Endodermal cell (in vitro differentiated cells): ENCODE results near the gene EXOSC10. TPM values are rescaled to one million over a fixed set of nuclear protein-coding genes. Genes with fewer than 3 reads are reported as not detected.
A peak's percentile ranks its signal among the peaks of the same experiment; 100 is the strongest.

Experiments used
- DNase-seq: peaks from one replicate; pipeline ENCODE4 v3.0.0-alpha.2; 2017
- H3K27ac ChIP-seq: 2 replicates; pipeline ENCODE4 v1.5.1; 2013; ENCODE audit warnings: mild to moderate bottlenecking, low read depth, low read length, moderate library complexity
- H3K27me3 ChIP-seq: 2 replicates; pipeline ENCODE4 v1.6.1; 2013; ENCODE audit warnings: mild to moderate bottlenecking, low read length, moderate library complexity; ENCODE audit not compliant: insufficient read depth, control insufficient read depth, poor library complexity, severe bottlenecking
- H3K36me3 ChIP-seq: 2 replicates; pipeline ENCODE4 v1.7.0; 2013; ENCODE audit warnings: mild to moderate bottlenecking, low read length, moderate library complexity; ENCODE audit not compliant: control insufficient read depth, insufficient read depth
- H3K4me1 ChIP-seq: one replicate; pipeline ENCODE4 v1.7.0; 2013; ENCODE audit warnings: low read length; ENCODE audit not compliant: control insufficient read depth, insufficient read depth
- H3K4me3 ChIP-seq: 2 replicates; pipeline ENCODE4 v1.5.1; 2013; ENCODE audit warnings: mild to moderate bottlenecking, low read length, moderate library complexity
- H3K9ac ChIP-seq: 2 replicates; pipeline ENCODE4 v1.6.1; 2013; ENCODE audit warnings: mild to moderate bottlenecking, low read length, moderate library complexity; ENCODE audit not compliant: poor library complexity, severe bottlenecking; ENCODE audit errors: extremely low read depth
- H3K9me3 ChIP-seq: 2 replicates; pipeline ENCODE4 v1.6.1; 2013; ENCODE audit warnings: mild to moderate bottlenecking, low read length, moderate library complexity; ENCODE audit not compliant: control insufficient read depth
- H3K27ac Mint-ChIP-seq: 2 replicates; pipeline ENCODE4 v1.8.0; 2020; ENCODE audit warnings: mixed read lengths
- H3K27me3 Mint-ChIP-seq: 2 replicates; pipeline ENCODE4 v1.8.0; 2021; ENCODE audit warnings: mild to moderate bottlenecking, mixed read lengths; ENCODE audit not compliant: insufficient read depth
- H3K36me3 Mint-ChIP-seq: 2 replicates; pipeline ENCODE4 v1.8.0; 2020; ENCODE audit warnings: low read depth, mixed read lengths
- H3K4me1 Mint-ChIP-seq: 2 replicates; pipeline ENCODE4 v1.8.0; 2020; ENCODE audit warnings: mixed read lengths
- H3K4me3 Mint-ChIP-seq: 2 replicates; pipeline ENCODE4 v1.8.0; 2020; ENCODE audit warnings: mild to moderate bottlenecking, moderate library complexity, mixed read lengths
- H3K9me3 Mint-ChIP-seq: 2 replicates; pipeline ENCODE4 v1.8.0; 2020; ENCODE audit warnings: mild to moderate bottlenecking, mixed read lengths
- CTCF ChIP-seq: fragments of 200-600 bp; sonication (generic); conservative IDR thresholded peaks from 2 replicates; pipeline ENCODE4 v1.5.0; 2021; ENCODE audit warnings: antibody characterized with exemption, mild to moderate bottlenecking
- WGBS, 2 experiments: methylation state at CpG; one replicate each; pipeline versions ENCODE4 v1.1.5 to v1.1.7; 2013; ENCODE audit warnings: missing lambda C conversion rate in 2 of 2, mixed read lengths in 1 of 2; ENCODE audit not compliant: insufficient coverage in 1 of 2, insufficient read length in 1 of 2; 5-methylcytosine and 5-hydroxymethylcytosine counted together
- long read RNA-seq, 4 experiments: library from polyadenylated mRNA in 2 of 4; library from RNA in 1 of 4; library from capped mRNA in 1 of 4; stranded (forward) in 3 of 4; unstranded in 1 of 4; transcript quantifications; one replicate each; pipeline ENCODE4 v2.0.0, GENCODE V29; 2020 to 2021; ENCODE audit warnings: inconsistent platforms in 1 of 4
- polyA plus RNA-seq, 2 experiments: library from polyadenylated mRNA; stranded (reverse); fragments of 50-300 nt; gene quantifications; one replicate each; pipeline ENCODE4 v1.2.3, GENCODE V29; 2013
- total RNA-seq, 2 donors: library from RNA; stranded (reverse); fragmentation: NEBNext Ultra II Directional in 1 of 2; extraction: Animal tissue kit (Norgen Biotek cat#: 25700) in 1 of 2; gene quantifications; 2 replicates in 1 of 2; 3 replicates in 1 of 2; pipeline ENCODE4 v1.2.1, GENCODE V29; 2021

The EXOSC10 gene
- total RNA-seq, result 10 to 100 TPM; 81.4 to 89.7 TPM
- 91.4 TPM for polyA plus RNA-seq (2013, experiment 1 of 2)
- polyA plus RNA-seq (2013, experiment 2 of 2), result 83.2 TPM
- long read RNA-seq, experiment 1, transcript EXOSC10-202 (25 exons, 2,808 nt), result major isoform, 9 of 32 reads
- long read RNA-seq, experiment 1, partial matches to known transcripts, result 12 of 32 reads
- long read RNA-seq, experiment 1, other reads (novel, unspliced or antisense), result 11 of 32 reads
- long read RNA-seq, experiment 2, transcript EXOSC10-202 (25 exons, 2,808 nt), result major isoform, 177 of 238 reads
- long read RNA-seq, experiment 2, partial matches to known transcripts, result 12 of 238 reads
- long read RNA-seq, experiment 2, other reads (novel, unspliced or antisense), result 46 of 238 reads
- long read RNA-seq, experiment 3, transcript EXOSC10-202 (25 exons, 2,808 nt), result major isoform, 183 of 259 reads
- long read RNA-seq, experiment 3, partial matches to known transcripts, result 35 of 259 reads
- long read RNA-seq, experiment 3, other reads (novel, unspliced or antisense), result 38 of 259 reads
- long read RNA-seq, experiment 4, transcript EXOSC10-202 (25 exons, 2,808 nt), result major isoform, 14 of 26 reads
- long read RNA-seq, experiment 4, partial matches to known transcripts, result 8 of 26 reads
- long read RNA-seq, experiment 4, other reads (novel, unspliced or antisense), result 4 of 26 reads

- Histone ChIP-seq H3K36me3 (peaks cover 35% of the 10 kb centered on the region), H3K4me1 (no peaks in the 10 kb centered on the region), H3K27ac (peak within 1 kb of the TSS; percentile 84), H3K4me3 (peak within 1 kb of the TSS; percentile 100), H3K9ac (peak within 1 kb of the TSS; percentile 95), H3K9me3 (no peaks in the 10 kb centered on the region), H3K27me3 (no peaks in the 10 kb centered on the region)
- Mint-ChIP-seq H3K4me1 (peaks cover 4% of the 10 kb centered on the region), H3K27me3 (no peaks in the 10 kb centered on the region), H3K9me3 (no peaks in the 10 kb centered on the region), H3K27ac (peak within 1 kb of the TSS; percentile 95), H3K36me3 (peaks cover 29% of the 10 kb centered on the region), H3K4me3 (peak within 1 kb of the TSS; percentile 86)
- peak; percentile 98 for DNase-seq
- WGBS, 2 experiments, result 2 to 6% methylated on average over 28 to 78 of the region's 78 CpGs
- TF ChIP-seq CTCF, result no peak
Observed at GRCh38 chr1:11099310-11100148, at the start of gene EXOSC10. EXOSC10 (minus strand) TSS chr1:11099869; CDS start chr1:11099831, 38 bp downstream.

GRCh38 chr1:11147197-11147770 lies 47.6 kb upstream of the EXOSC10 start:
- peaks cover 82% of the 10 kb centered on the region for H3K36me3 ChIP-seq
- no peaks in the 10 kb centered on the region for H3K4me1 ChIP-seq
- Mint-ChIP-seq H3K27me3 (no peaks in the 10 kb centered on the region), H3K36me3 (peaks cover 81% of the 10 kb centered on the region), H3K27ac (no peak overlapping the region), H3K4me1 (no peaks in the 10 kb centered on the region), H3K4me3 (no peak overlapping the region), H3K9me3 (no peaks in the 10 kb centered on the region)
- H3K9ac ChIP-seq, result no peak overlapping the region
- H3K4me3 ChIP-seq, result no peak overlapping the region
- DNase-seq, result no peak
- no peaks in the 10 kb centered on the region for H3K27me3 ChIP-seq
- TF ChIP-seq CTCF, result no peak
- no peaks in the 10 kb centered on the region for H3K9me3 ChIP-seq
- H3K27ac ChIP-seq, result no peak overlapping the region
- 88 to 90% methylated on average over 2 to 4 of the region's 4 CpGs for WGBS, 2 experiments

DNA sequence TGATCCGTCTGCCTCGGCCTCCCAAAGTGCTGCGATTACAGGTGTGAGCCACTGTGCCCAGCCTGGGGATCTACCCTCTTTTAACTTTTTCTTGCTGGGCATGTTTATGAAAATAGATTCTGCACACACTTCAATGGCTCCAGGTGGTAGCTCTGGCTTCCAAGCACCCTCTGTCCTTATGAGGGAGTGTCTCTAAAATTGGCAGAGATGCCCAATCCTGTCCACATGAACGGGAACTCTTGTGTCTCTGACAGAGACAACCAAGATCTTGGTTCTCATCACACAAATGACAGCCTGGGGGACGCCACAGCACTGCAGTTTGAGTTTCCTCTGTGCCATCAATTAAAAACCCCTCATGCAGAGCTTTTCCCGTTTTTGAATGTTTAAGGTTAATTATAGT lies 46.1 kb upstream of the EXOSC10 start:
- Histone ChIP-seq H3K9me3 (no peaks in the 10 kb centered on the region), H3K4me3 (no peak overlapping the region), H3K36me3 (peaks cover 78% of the 10 kb centered on the region), H3K27me3 (no peaks in the 10 kb centered on the region), H3K4me1 (no peaks in the 10 kb centered on the region), H3K27ac (no peak overlapping the region), H3K9ac (no peak overlapping the region)
- Mint-ChIP-seq H3K27ac (no peak overlapping the region), H3K4me3 (no peak overlapping the region), H3K36me3 (peaks cover 77% of the 10 kb centered on the region), H3K4me1 (no peaks in the 10 kb centered on the region), H3K9me3 (no peaks in the 10 kb centered on the region), H3K27me3 (no peaks in the 10 kb centered on the region)
- no peak for DNase-seq
- no peak for TF ChIP-seq CTCF
- WGBS, 2 experiments, result 90 to 92% methylated on average over 5 to 6 of the region's 6 CpGs
